ENCODE data around the gene OOSP4A.

Gene OOSP4A

GRCh38 chr11:59963733-59964132 is at the start of gene OOSP4A:
OOSP4A (plus strand) TSS chr11:59964033; CDS start chr11:59964033, 0 bp downstream.
- no peak for DNase-seq

GRCh38 chr11:59918480-59918879 is 45.4 kb upstream of the OOSP4A start:
- no peak for DNase-seq

- DNase-seq, result no peak
Observed at GRCh38 chr11:59918987-59919589, 44.7 kb upstream of the OOSP4A start.

- DNase-seq, result no peak
Observed at GRCh38 chr11:59923813-59924212, 40.0 kb upstream of the OOSP4A start.

- DNase-seq, result no peak
Observed at GRCh38 chr11:59931688-59932087, 32.1 kb upstream of the OOSP4A start.

GRCh38 chr11:59938132-59938531 is 25.7 kb upstream of the OOSP4A start, which contains the start of gene OOSP1:
OOSP1 (plus strand) TSS chr11:59938432; CDS start chr11:59938455, 23 bp downstream.
- DNase-seq, result no peak

GRCh38 chr11:59938718-59939117 is 25.1 kb upstream of the OOSP4A start:
- no peak for DNase-seq

GRCh38 chr11:59939482-59939881 is 24.4 kb upstream of the OOSP4A start:
- no peak for DNase-seq

GRCh38 chr11:59941091-59941490 is 22.7 kb upstream of the OOSP4A start:
- DNase-seq, result no peak

- DNase-seq, result no peak
Observed at GRCh38 chr11:59943997-59944714, 19.7 kb upstream of the OOSP4A start.

- DNase-seq, result no peak
Observed at GRCh38 chr11:59944720-59945119, 19.1 kb upstream of the OOSP4A start.

- DNase-seq, result no peak
Observed at GRCh38 chr11:59953463-59954218, 10.2 kb upstream of the OOSP4A start.

GRCh38 chr11:59954219-59954847 is 9.5 kb upstream of the OOSP4A start:
- no peak for DNase-seq

- no peak for DNase-seq
Observed at GRCh38 chr11:59957094-59957493, 6.7 kb upstream of the OOSP4A start.

- no peak for DNase-seq
Observed at GRCh38 chr11:59960502-59961381, 3.1 kb upstream of the OOSP4A start.

GRCh38 chr11:59962107-59962482 is 1.7 kb upstream of the OOSP4A start:
- no peak for DNase-seq

- no peak for DNase-seq
Observed at GRCh38 chr11:59965424-59965823, 1.6 kb downstream of the OOSP4A start.

- no peak for DNase-seq
Observed at GRCh38 chr11:59966201-59966600, 2.4 kb downstream of the OOSP4A start.

- DNase-seq, result no peak
Observed at GRCh38 chr11:59967677-59968394, 4.0 kb downstream of the OOSP4A start.

- no peak for DNase-seq
Observed at GRCh38 chr11:59968395-59968783, 4.6 kb downstream of the OOSP4A start.

- DNase-seq, result no peak
Observed at GRCh38 chr11:59973097-59973496, 9.3 kb downstream of the OOSP4A start.
